SK-N-SH treated with all-trans-retinoic acid at 6 μM for 48 hours (cell line): ENCODE data around the gene FEN1.

ENCODE experiments used
- GLIS3 ChIP-seq: fragments of 250-450 bp; sonication (Bioruptor Pico); IDR thresholded peaks from 2 replicates; pipeline ENCODE4 v1.5.0; 2020; ENCODE audit warnings: mild to moderate bottlenecking, moderate library complexity
- RARB ChIP-seq: fragments of 250-450 bp; sonication (Bioruptor Pico); IDR thresholded peaks from 2 replicates; pipeline ENCODE4 v1.8.0; 2021; ENCODE audit warnings: mild to moderate bottlenecking, moderate library complexity
- ZNF565 ChIP-seq: fragments of 450-650 bp; formaldehyde crosslinking; conservative IDR thresholded peaks from 2 replicates; pipeline ENCODE4 v1.5.0; 2020; ENCODE audit warnings: low read depth, mild to moderate bottlenecking, moderate library complexity

- TF ChIP-seq GLIS3 (CRISPR knock-in tag) (no peak), ZNF565 (no peak), RARB (CRISPR knock-in tag) (no peak)
Observed at GRCh38 chr11:61752925-61753521, 39.7 kb upstream of the FEN1 start.
